Fibroblast of pulmonary artery (primary cell): ENCODE measurements around the gene CACNA2D3.

Experiments used
- DNase-seq: peaks from one replicate; pipeline ENCODE4 v3.0.0-alpha.2; 2010; ENCODE audit warnings: low read depth
- H3K4me3 ChIP-seq: replicated peaks from 2 replicates; pipeline ENCODE4 v1.5.1; 2011; ENCODE audit warnings: low read depth, mild to moderate bottlenecking, control low read depth, low read length, moderate library complexity
- CTCF ChIP-seq: IDR thresholded peaks from 2 replicates; pipeline ENCODE4 v1.5.1; 2011; ENCODE audit warnings: mild to moderate bottlenecking, control low read depth, low read length, inconsistent platforms; ENCODE audit errors: missing control alignments

The CACNA2D3 gene

GRCh38 chr3:54303517-54304375, 181.4 kb downstream of the CACNA2D3 start:
- no peak for TF ChIP-seq CTCF
- DNase-seq = peak; percentile 35
- no peak overlapping the region for H3K4me3 ChIP-seq

- no peak for DNase-seq
- TF ChIP-seq CTCF = no peak
- H3K4me3 ChIP-seq = no peak overlapping the region
Measured at GRCh38 chr3:54304877-54305276, 182.5 kb downstream of the CACNA2D3 start.

- DNase-seq = no peak
- no peak overlapping the region for H3K4me3 ChIP-seq
- TF ChIP-seq CTCF = no peak
Measured at GRCh38 chr3:54305409-54306099, 183.2 kb downstream of the CACNA2D3 start.

- no peak for DNase-seq
- H3K4me3 ChIP-seq = no peak overlapping the region
- TF ChIP-seq CTCF = no peak
Measured at GRCh38 chr3:54307566-54308180, 185.3 kb downstream of the CACNA2D3 start.

- TF ChIP-seq CTCF = no peak
- no peak for DNase-seq
- no peak overlapping the region for H3K4me3 ChIP-seq
Measured at GRCh38 chr3:54309601-54310000, 187.2 kb downstream of the CACNA2D3 start.

GRCh38 chr3:54311211-54311747, 188.9 kb downstream of the CACNA2D3 start:
- DNase-seq = no peak
- H3K4me3 ChIP-seq = no peak overlapping the region
- no peak for TF ChIP-seq CTCF
